ENCODE results near the gene DAD1. TPM values are rescaled to one million over a fixed set of nuclear protein-coding genes. Genes with fewer than 3 reads are reported as not detected.
"Not testable (repeated sequence)": the region's sequence is repeated elsewhere in the genome, so short reads cannot be mapped to it uniquely, and the experiment has no call there.

The DAD1 gene
- total RNA-seq, 1 experiment from 2014 or later = 155 TPM

DNA sequence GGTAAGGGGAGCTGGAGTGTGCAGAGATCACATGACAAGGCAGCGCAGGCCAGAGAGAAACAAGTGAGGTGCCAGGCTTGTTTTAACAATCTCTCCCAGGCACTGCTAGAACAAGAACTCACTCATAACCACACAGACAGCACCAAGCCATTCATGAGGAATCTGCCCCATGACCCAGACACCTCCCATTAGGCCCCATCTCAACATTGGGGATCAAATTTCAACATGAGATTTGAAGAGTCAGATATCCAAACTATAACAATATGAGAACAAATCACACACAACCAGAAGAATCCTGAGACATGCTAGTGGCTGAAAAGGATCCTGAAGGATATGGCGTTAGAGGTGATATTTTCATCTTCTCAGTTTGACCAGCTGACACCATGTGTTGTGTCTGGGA lies 33.2 kb upstream of the DAD1 start:
- peaks cover 12% of the 10 kb centered on the region; the same call in 1 of the 2 replicates for H3F3A ChIP-seq (ENCODE audit: insufficient read depth, low read depth)
- H3K79me2 ChIP-seq (ENCODE audit: low read depth) = no peaks in the 10 kb centered on the region
- H3K4me3 ChIP-seq = no peak overlapping the region
- peaks cover 17% of the 10 kb centered on the region for H3K4me1 ChIP-seq (replicated peaks; ENCODE audit: insufficient read depth)
- H3K36me3 ChIP-seq (ENCODE audit: low read depth) = no peaks in the 10 kb centered on the region
- DNase-seq = peak in 1 of 2 experiments; percentile 19
- H3K27me3 ChIP-seq (ENCODE audit: insufficient read depth, low read depth) = no peaks in the 10 kb centered on the region
- CTCF ChIA-PET = no interaction called here
- POLR2A ChIA-PET (ENCODE audit: unreplicated experiment) = no interaction called here
- no peaks in the 10 kb centered on the region for H4K20me1 ChIP-seq (ENCODE audit: insufficient read depth)
- H3K27ac ChIP-seq = peak overlapping the region; percentile 47
- TF ChIP-seq, protein P1, sequence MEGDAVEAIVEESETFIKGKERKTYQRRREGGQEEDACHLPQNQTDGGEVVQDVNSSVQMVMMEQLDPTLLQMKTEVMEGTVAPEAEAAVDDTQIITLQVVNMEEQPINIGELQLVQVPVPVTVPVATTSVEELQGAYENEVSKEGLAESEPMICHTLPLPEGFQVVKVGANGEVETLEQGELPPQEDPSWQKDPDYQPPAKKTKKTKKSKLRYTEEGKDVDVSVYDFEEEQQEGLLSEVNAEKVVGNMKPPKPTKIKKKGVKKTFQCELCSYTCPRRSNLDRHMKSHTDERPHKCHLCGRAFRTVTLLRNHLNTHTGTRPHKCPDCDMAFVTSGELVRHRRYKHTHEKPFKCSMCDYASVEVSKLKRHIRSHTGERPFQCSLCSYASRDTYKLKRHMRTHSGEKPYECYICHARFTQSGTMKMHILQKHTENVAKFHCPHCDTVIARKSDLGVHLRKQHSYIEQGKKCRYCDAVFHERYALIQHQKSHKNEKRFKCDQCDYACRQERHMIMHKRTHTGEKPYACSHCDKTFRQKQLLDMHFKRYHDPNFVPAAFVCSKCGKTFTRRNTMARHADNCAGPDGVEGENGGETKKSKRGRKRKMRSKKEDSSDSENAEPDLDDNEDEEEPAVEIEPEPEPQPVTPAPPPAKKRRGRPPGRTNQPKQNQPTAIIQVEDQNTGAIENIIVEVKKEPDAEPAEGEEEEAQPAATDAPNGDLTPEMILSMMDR (conservative IDR thresholded peaks at IDR 0.05) = no peak
- TF ChIP-seq EZH2 (IDR thresholded peaks at IDR 0.05; ENCODE audit: low read depth) = no peak
- H3K4me2 ChIP-seq = peak overlapping the region; percentile 28
- no peaks in the 10 kb centered on the region for H3K9me2 ChIP-seq (ENCODE audit: insufficient read depth)
- no peaks in the 10 kb centered on the region for H3K9me3 ChIP-seq (ENCODE audit: insufficient read depth, low read depth)
- intact Hi-C loops (cut with micrococcal nuclease; ENCODE audit: unreplicated experiment) = no loop called here
- BruUV-seq (replicated peaks) = no TSS peak
- no peak overlapping the region for H2AFZ ChIP-seq

- CTCF ChIA-PET; H3K36me3 ChIP-seq (ENCODE audit: low read depth); H3K9me2 ChIP-seq (ENCODE audit: insufficient read depth); POLR2A ChIA-PET (ENCODE audit: unreplicated experiment); H3K27ac ChIP-seq; H3K4me2 ChIP-seq; H3K4me3 ChIP-seq; BruUV-seq (replicated peaks); intact Hi-C loops (cut with micrococcal nuclease; ENCODE audit: unreplicated experiment); H4K20me1 ChIP-seq (ENCODE audit: insufficient read depth); H3K27me3 ChIP-seq (ENCODE audit: insufficient read depth, low read depth); H3K9me3 ChIP-seq (ENCODE audit: insufficient read depth, low read depth); H3K79me2 ChIP-seq (ENCODE audit: low read depth); DNase-seq; H2AFZ ChIP-seq: not testable (repeated sequence)
- H3F3A ChIP-seq (ENCODE audit: insufficient read depth, low read depth) = peaks cover 30% of the 10 kb centered on the region
- H3K4me1 ChIP-seq (replicated peaks; ENCODE audit: insufficient read depth) = peaks cover 31% of the 10 kb centered on the region
Measured at GRCh38 chr14:22615765-22616164, 26.7 kb upstream of the DAD1 start.

GRCh38 chr14:22614240-22614799 lies 25.3 kb upstream of the DAD1 start:
- peak; percentile 76 to 97 for DNase-seq
- peak overlapping the region; percentile 67 for H3K4me2 ChIP-seq
- H3F3A ChIP-seq (ENCODE audit: insufficient read depth, low read depth) = peaks cover 30% of the 10 kb centered on the region
- H3K4me1 ChIP-seq (replicated peaks; ENCODE audit: insufficient read depth) = peaks cover 31% of the 10 kb centered on the region
- TF ChIP-seq, protein P1 (conservative IDR thresholded peaks at IDR 0.05) = no peak
- TF ChIP-seq EZH2 (IDR thresholded peaks at IDR 0.05; ENCODE audit: low read depth) = no peak
- CTCF ChIA-PET = no interaction called here
- H3K9me2 ChIP-seq (ENCODE audit: insufficient read depth) = no peaks in the 10 kb centered on the region
- H3K79me2 ChIP-seq (ENCODE audit: low read depth) = no peaks in the 10 kb centered on the region
- BruUV-seq (replicated peaks) = no TSS peak
- no peaks in the 10 kb centered on the region; the same call in 1 of the 2 replicates for H3K36me3 ChIP-seq (ENCODE audit: low read depth)
- no peaks in the 10 kb centered on the region for H3K9me3 ChIP-seq (ENCODE audit: insufficient read depth, low read depth)
- no peaks in the 10 kb centered on the region for H3K27me3 ChIP-seq (ENCODE audit: insufficient read depth, low read depth)
- H3K27ac ChIP-seq = peak overlapping the region; percentile 97
- peak overlapping the region; percentile 22; the same call in 1 of the 2 replicates for H3K4me3 ChIP-seq
- intact Hi-C loops (cut with micrococcal nuclease; ENCODE audit: unreplicated experiment) = loop anchor here (1.0 kb wide), 3 partner anchors 15 to 32 kb away; partner anchors contain the start of gene DAD1
- H4K20me1 ChIP-seq (ENCODE audit: insufficient read depth) = no peaks in the 10 kb centered on the region
- H2AFZ ChIP-seq = no peak overlapping the region
- POLR2A ChIA-PET (ENCODE audit: unreplicated experiment) = interaction anchor here (0.6 to 1.0 kb wide), 3 partner anchors 9 to 25 kb away, joined by 3 to 6 read pairs (median 4); no protein-coding TSS in a partner anchor
